ENCODE data around the gene EIF4G1. TPM values are rescaled to one million over a fixed set of nuclear protein-coding genes. Genes with fewer than 3 reads are reported as not detected.

Gene EIF4G1
- total RNA-seq, 1 experiment from 2014 or later, result 798 TPM

GRCh38 chr3:184314700-184315542 is 515 bp downstream of the EIF4G1 start:
- CTCF ChIA-PET, result no interaction called here
- Histone ChIP-seq H3K27me3 (ENCODE audit: control insufficient read depth, insufficient read depth, low read length) (no peaks in the 10 kb centered on the region), H3K27ac (ENCODE audit: low read length) (peak overlapping the region; percentile 94), H3K4me3 (ENCODE audit: low read depth in 2 of 2, low read length in 2 of 2) (peak overlapping the region; percentile 91 to 96), H3K4me1 (ENCODE audit: control insufficient read depth, insufficient read depth, low read length) (peaks cover 35% of the 10 kb centered on the region), H3K9me3 (ENCODE audit: control insufficient read depth, insufficient read depth, low read depth, low read length) (no peaks in the 10 kb centered on the region), H3K36me3 (ENCODE audit: control insufficient read depth, insufficient read depth, low read length) (peaks cover 9% of the 10 kb centered on the region)
- BruUV-seq (replicated peaks), result no TSS peak
- in situ Hi-C loops (cut with HindIII; ENCODE audit: low pct_unique_long_range_greater_than_20kb, low sequenced_read_pairs) (no loop called here), intact Hi-C loops (cut with micrococcal nuclease; ENCODE audit: unreplicated experiment) (no loop called here)
- DNase-seq (ENCODE audit: low read depth, low spot score) (no peak), ATAC-seq (peak; percentile 67)
- no peak; the same call in 1 of the 2 replicates for TF ChIP-seq SIN3A (IDR thresholded peaks at IDR 0.05; ENCODE audit: borderline replicate concordance, insufficient read depth, low read depth, low read length)
- no peak; the same call in 1 of the 2 replicates for TF ChIP-seq POLR2AphosphoS5 (IDR thresholded peaks at IDR 0.05; ENCODE audit: low read depth, low read length)
- TF ChIP-seq TCF7L2 (IDR thresholded peaks at IDR 0.05; ENCODE audit: low read depth, low read length), result no peak
- no peak for TF ChIP-seq REST (IDR thresholded peaks at IDR 0.05; ENCODE audit: insufficient read depth in 1 of 2, low read depth in 2 of 2, low read length in 1 of 2)
- no peak for TF ChIP-seq CTCF (IDR thresholded peaks at IDR 0.05)
- POLR2A ChIA-PET, result no interaction called here

GRCh38 chr3:184315543-184315867 is 1.1 kb downstream of the EIF4G1 start:
- in situ Hi-C loops (cut with HindIII; ENCODE audit: low pct_unique_long_range_greater_than_20kb, low sequenced_read_pairs) (no loop called here), intact Hi-C loops (cut with micrococcal nuclease; ENCODE audit: unreplicated experiment) (no loop called here)
- DNase-seq (ENCODE audit: low read depth, low spot score), result no peak
- H3K27ac ChIP-seq (ENCODE audit: low read length), result peak overlapping the region; percentile 94
- H3K9me3 ChIP-seq (ENCODE audit: control insufficient read depth, insufficient read depth, low read depth, low read length), result no peaks in the 10 kb centered on the region
- CTCF ChIA-PET, result no interaction called here
- ATAC-seq, result no peak
- peak overlapping the region; percentile 91 to 96 for H3K4me3 ChIP-seq (ENCODE audit: low read depth in 2 of 2, low read length in 2 of 2)
- no TSS peak for BruUV-seq (replicated peaks)
- H3K4me1 ChIP-seq (ENCODE audit: control insufficient read depth, insufficient read depth, low read length), result peaks cover 40% of the 10 kb centered on the region
- H3K36me3 ChIP-seq (ENCODE audit: control insufficient read depth, insufficient read depth, low read length), result peaks cover 13% of the 10 kb centered on the region
- H3K27me3 ChIP-seq (ENCODE audit: control insufficient read depth, insufficient read depth, low read length), result no peaks in the 10 kb centered on the region
- TF ChIP-seq CTCF (IDR thresholded peaks at IDR 0.05) (no peak), REST (IDR thresholded peaks at IDR 0.05; ENCODE audit: insufficient read depth in 1 of 2, low read depth in 2 of 2, low read length in 1 of 2) (no peak), POLR2AphosphoS5 (IDR thresholded peaks at IDR 0.05; ENCODE audit: low read depth, low read length) (no peak), TCF7L2 (IDR thresholded peaks at IDR 0.05; ENCODE audit: low read depth, low read length) (no peak), SIN3A (IDR thresholded peaks at IDR 0.05; ENCODE audit: borderline replicate concordance, insufficient read depth, low read depth, low read length) (0 out of 2 replicates have a peak, but pooled peaks have one; percentile 2)
- POLR2A ChIA-PET, result no interaction called here
